Activated CD8-positive, alpha-beta memory T cell treated with anti-CD3 and anti-CD28 coated beads, Interleukin-2, amount 10 ng/mL, durations not matched to agents 7 days and 5 days (primary cell): ENCODE results near the gene CALCR. TPM values are rescaled to one million over a fixed set of nuclear protein-coding genes. Genes with fewer than 3 reads are reported as not detected.

Experiments used
- ATAC-seq: fragments of 150-1000 bp; cut with Tn5 transposase; one replicate; pipeline ENCODE4 v1.10.0; 2021; ENCODE audit warnings: moderate library complexity
- CTCF ChIA-PET: fragments of 350-600 bp; sonication (Branson Sonifier 250); formaldehyde crosslinking; loops from one replicate; lab custom pipeline; 2021; ENCODE audit warnings: antibody characterized with exemption; lab: Charles Lee
- DNase-seq: peaks from one replicate; pipeline ENCODE4 v3.0.0-alpha.2; 2020
- H3K27ac Mint-ChIP-seq: one replicate; pipeline ENCODE4 v1.8.0; 2021; ENCODE audit warnings: mild to moderate bottlenecking, mixed read lengths
- H3K27me3 Mint-ChIP-seq: one replicate; pipeline ENCODE4 v1.8.0; 2021; ENCODE audit warnings: mixed read lengths
- H3K36me3 Mint-ChIP-seq: one replicate; pipeline ENCODE4 v1.8.0; 2021; ENCODE audit warnings: mild to moderate bottlenecking, mixed read lengths
- H3K4me1 Mint-ChIP-seq: one replicate; pipeline ENCODE4 v1.8.0; 2021; ENCODE audit warnings: mixed read lengths
- H3K4me3 Mint-ChIP-seq: one replicate; pipeline ENCODE4 v1.8.0; 2021; ENCODE audit warnings: mild to moderate bottlenecking, moderate library complexity, mixed read lengths
- H3K9me3 Mint-ChIP-seq: one replicate; pipeline ENCODE4 v1.8.0; 2022; ENCODE audit warnings: low read depth, mixed read lengths
- microRNA-seq: library from miRNA; unstranded; fragments of <30 nt; microRNA quantifications from one replicate; pipeline ENCODE4 v1.2.0, GENCODE V29; 2022
- total RNA-seq, 2 experiments: library from RNA; stranded (reverse); gene quantifications; one replicate each; pipeline ENCODE4 v1.2.3, GENCODE V29; 2021

Gene CALCR
- total RNA-seq, 2 experiments from 2014 or later = not detected

DNA sequence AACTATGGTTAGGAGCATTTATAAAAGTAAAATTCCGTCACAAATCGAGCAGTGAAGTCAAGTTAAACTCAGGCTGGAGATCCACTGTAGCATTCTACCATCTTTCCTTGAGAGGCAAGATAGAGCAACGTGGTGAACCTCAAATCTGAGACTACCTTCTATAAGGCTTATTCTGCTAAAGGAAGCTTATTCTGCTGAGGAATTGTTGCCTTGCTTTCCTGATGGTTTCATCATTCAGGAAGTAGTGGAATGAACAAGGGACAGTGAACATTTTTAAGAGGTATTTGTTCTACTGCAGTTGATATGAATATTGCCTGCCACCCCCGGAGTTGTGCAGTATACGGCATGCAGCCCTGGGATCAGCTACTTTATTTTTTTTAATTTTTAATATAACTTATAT, 171.6 kb downstream of the CALCR start:
- Mint-ChIP-seq H3K4me1 (no peaks in the 10 kb centered on the region), H3K9me3 (no peaks in the 10 kb centered on the region), H3K36me3 (no peaks in the 10 kb centered on the region), H3K27ac (no peak overlapping the region), H3K27me3 (no peaks in the 10 kb centered on the region), H3K4me3 (no peak overlapping the region)
- DNase-seq (no peak), ATAC-seq (no peak)
- CTCF ChIA-PET = no interaction called here

DNA sequence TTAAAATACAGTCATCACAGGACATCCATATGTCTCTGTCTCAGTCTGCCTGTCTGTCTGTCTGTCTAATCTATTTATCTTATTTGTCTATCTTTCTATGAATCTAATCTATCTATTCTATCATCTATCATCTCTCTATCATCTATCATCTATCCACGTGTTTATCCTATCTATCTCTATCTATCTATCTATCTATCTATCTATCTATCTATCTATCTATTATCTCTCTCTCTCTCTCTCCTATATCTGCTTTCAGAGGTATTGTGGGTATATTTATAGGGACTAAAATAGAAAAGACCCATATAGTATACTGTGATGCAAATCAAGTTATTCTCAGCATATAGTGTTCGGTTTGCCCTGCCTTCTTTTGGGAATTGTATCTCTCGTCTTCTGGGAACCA, 174.9 kb downstream of the CALCR start:
- DNase-seq = no peak
- no peaks in the 10 kb centered on the region for H3K27me3 Mint-ChIP-seq
- no peak overlapping the region for H3K27ac Mint-ChIP-seq
- H3K36me3 Mint-ChIP-seq = no peaks in the 10 kb centered on the region
- H3K4me1 Mint-ChIP-seq = no peaks in the 10 kb centered on the region
- no peak for ATAC-seq
- H3K4me3 Mint-ChIP-seq = no peak overlapping the region
- CTCF ChIA-PET = no interaction called here
- no peaks in the 10 kb centered on the region for H3K9me3 Mint-ChIP-seq

DNA sequence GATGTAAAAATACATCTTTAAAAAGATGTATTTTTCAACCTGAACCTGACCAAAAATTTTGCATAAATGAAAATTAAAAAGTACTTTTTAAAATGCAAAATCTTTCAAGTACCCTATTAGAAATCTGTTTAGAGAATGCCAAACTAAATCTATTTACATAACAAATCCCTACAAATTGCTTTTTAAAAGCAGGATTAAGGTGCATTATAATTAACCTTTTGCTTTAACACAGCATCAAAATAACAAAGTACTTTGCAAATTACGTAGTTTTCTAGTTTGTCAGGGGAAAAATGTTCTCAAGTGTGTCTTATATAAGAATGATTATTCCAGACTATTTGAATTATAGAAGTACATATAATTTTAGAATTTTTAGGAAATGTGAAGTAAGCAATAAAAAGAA, 181.5 kb downstream of the CALCR start:
- CTCF ChIA-PET = no interaction called here
- H3K4me3 Mint-ChIP-seq = no peak overlapping the region
- H3K27me3 Mint-ChIP-seq = peaks cover 13% of the 10 kb centered on the region
- DNase-seq (no peak), ATAC-seq (no peak)
- H3K4me1 Mint-ChIP-seq = no peaks in the 10 kb centered on the region
- no peaks in the 10 kb centered on the region for H3K9me3 Mint-ChIP-seq
- H3K27ac Mint-ChIP-seq = no peak overlapping the region
- no peaks in the 10 kb centered on the region for H3K36me3 Mint-ChIP-seq

DNA sequence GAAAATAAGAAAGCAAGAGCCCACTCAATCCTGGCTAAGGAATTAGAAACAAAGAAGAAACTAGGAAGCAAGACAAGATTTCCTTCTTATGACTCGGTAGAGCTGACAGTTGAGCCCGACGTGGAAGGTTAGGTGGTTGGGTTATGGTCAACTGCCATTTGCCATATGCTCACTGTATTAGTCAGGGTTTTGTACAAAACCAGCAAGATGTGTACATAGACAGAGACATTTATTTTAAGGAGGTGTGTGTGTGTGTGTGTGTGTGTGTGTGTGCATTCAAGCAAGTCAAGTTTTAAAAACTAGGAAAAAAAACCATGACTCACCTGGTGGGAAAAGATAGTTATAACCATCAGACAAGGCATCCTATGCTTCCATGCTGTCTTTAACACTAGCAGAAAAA, 183.9 kb downstream of the CALCR start:
- peaks cover 20% of the 10 kb centered on the region for H3K27me3 Mint-ChIP-seq
- no peaks in the 10 kb centered on the region for H3K4me1 Mint-ChIP-seq
- DNase-seq (no peak), ATAC-seq (no peak)
- CTCF ChIA-PET = no interaction called here
- H3K4me3 Mint-ChIP-seq = no peak overlapping the region
- H3K27ac Mint-ChIP-seq = no peak overlapping the region
- H3K36me3 Mint-ChIP-seq = no peaks in the 10 kb centered on the region
- no peaks in the 10 kb centered on the region for H3K9me3 Mint-ChIP-seq

DNA sequence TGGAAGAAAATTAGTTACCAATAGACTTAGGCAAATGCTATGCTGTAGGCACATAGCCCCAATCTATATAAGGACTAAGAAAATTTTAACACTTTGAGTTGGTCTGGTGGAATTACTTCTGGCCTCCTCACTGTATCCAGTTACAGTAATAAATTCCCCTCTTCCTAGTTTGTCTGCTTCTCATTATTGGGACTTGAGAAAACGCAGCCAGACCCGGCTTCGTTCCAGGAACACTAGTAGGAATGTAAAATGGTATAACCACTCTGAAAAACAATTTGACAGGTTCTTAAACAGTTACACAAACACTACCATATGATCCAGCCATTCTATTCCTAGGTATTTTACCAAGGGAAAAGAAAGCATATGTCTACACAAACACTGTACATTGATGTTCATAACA, 192.2 kb downstream of the CALCR start:
- no peaks in the 10 kb centered on the region for H3K9me3 Mint-ChIP-seq
- H3K4me1 Mint-ChIP-seq = no peaks in the 10 kb centered on the region
- H3K27ac Mint-ChIP-seq = no peak overlapping the region
- DNase-seq (no peak), ATAC-seq (no peak)
- no peak overlapping the region for H3K4me3 Mint-ChIP-seq
- CTCF ChIA-PET = no interaction called here
- H3K27me3 Mint-ChIP-seq = peaks cover 20% of the 10 kb centered on the region
- H3K36me3 Mint-ChIP-seq = no peaks in the 10 kb centered on the region

DNA sequence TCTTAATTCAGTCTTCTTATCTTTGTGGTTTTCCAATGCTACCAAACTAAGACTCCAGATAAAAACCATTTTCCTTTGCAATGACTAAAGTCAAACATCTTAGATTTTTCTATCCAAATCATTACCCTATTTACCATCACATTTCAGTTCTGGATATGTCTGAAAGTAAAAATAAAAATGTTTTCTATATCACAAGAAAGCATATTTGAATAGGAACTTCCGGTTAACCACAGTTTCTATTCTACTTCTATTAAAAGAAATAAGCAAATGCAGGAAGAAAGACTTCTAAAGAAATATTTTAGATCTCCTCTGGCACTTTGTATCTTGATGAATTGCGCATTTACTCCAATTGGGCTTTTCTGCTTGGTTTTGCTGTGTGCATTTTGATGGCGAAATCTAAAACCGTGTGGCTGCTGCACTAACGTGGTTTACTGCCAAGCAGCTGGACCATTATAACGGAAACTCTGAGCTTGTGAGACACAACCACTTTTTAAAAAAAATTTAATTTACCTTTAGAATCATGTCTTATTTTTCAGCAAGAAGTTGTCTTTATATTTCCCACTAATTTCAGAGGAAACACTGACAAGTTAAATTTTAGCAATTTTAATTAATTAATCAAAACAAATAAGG, 196.3 kb downstream of the CALCR start:
- ATAC-seq (no peak), DNase-seq (no peak)
- Mint-ChIP-seq H3K36me3 (no peaks in the 10 kb centered on the region), H3K4me3 (no peak overlapping the region), H3K27ac (no peak overlapping the region), H3K9me3 (no peaks in the 10 kb centered on the region), H3K4me1 (no peaks in the 10 kb centered on the region), H3K27me3 (peaks cover 24% of the 10 kb centered on the region)
- CTCF ChIA-PET = no interaction called here

DNA sequence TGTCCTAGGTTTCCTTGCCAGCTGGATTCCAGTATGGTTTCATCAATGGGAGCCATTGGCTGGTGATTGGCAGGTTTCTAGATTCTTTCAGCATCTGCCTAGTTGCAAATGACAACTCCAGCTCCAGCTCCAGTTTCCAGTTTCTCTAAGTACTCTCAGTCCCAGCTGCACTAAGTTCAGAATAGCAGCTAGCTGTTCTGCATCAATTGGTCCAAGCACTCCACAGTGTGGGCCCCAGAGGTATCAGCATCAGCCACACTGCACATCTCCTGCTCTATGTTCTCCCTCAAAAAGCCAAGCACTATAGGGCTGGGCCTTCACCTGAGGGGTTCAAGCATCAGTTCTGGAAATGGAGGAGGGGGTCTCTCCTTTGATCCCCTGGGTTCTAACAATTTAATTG, 198.9 kb downstream of the CALCR start:
- no peak for ATAC-seq
- H3K27ac Mint-ChIP-seq = no peak overlapping the region
- peaks cover 27% of the 10 kb centered on the region for H3K27me3 Mint-ChIP-seq
- no peak for DNase-seq
- no peaks in the 10 kb centered on the region for H3K36me3 Mint-ChIP-seq
- CTCF ChIA-PET = interaction anchor here (1.1 kb wide), 1 partner anchor 12 kb away, joined by 3 read pairs; no protein-coding TSS in a partner anchor
- no peaks in the 10 kb centered on the region for H3K4me1 Mint-ChIP-seq
- H3K4me3 Mint-ChIP-seq = no peak overlapping the region
- H3K9me3 Mint-ChIP-seq = no peaks in the 10 kb centered on the region

Small RNAs within 50 kb of the gene (microRNA-seq; reads per million reads assigned to microRNA genes)
- gene MIR489 (not detected), gene MIR653 (not detected)
